Ishikawa (cell line): Measurements from ENCODE around the gene TMEM208.

ENCODE experiments used
- CEBPB ChIP-seq: IDR thresholded peaks from 2 replicates; pipeline ENCODE4 v1.6.1; 2012
- CREB1 ChIP-seq: IDR thresholded peaks from 2 replicates; pipeline ENCODE4 v1.6.1; 2012; ENCODE audit warnings: low read depth
- EGR1 ChIP-seq: IDR thresholded peaks from 2 replicates; pipeline ENCODE4 v1.6.1; 2012
- EP300 ChIP-seq: IDR thresholded peaks from 2 replicates; pipeline ENCODE4 v1.6.1; 2012; ENCODE audit warnings: borderline replicate concordance
- FOXM1 ChIP-seq: IDR thresholded peaks from 2 replicates; pipeline ENCODE4 v1.6.1; 2012; ENCODE audit warnings: low read depth, borderline replicate concordance
- MAX ChIP-seq: IDR thresholded peaks from 2 replicates; pipeline ENCODE4 v1.6.1; 2012
- NFIC ChIP-seq: IDR thresholded peaks from 2 replicates; pipeline ENCODE4 v1.6.1; 2012
- RAD21 ChIP-seq: IDR thresholded peaks from 2 replicates; pipeline ENCODE4 v1.6.1; 2012; ENCODE audit warnings: low read depth
- TAF1 ChIP-seq: IDR thresholded peaks from 2 replicates; pipeline ENCODE4 v1.6.1; 2012; ENCODE audit warnings: low read depth, mild to moderate bottlenecking
- TCF12 ChIP-seq: IDR thresholded peaks from 2 replicates; pipeline ENCODE4 v1.6.1; 2012; ENCODE audit warnings: low read depth
- TEAD4 ChIP-seq: IDR thresholded peaks from 2 replicates; pipeline ENCODE4 v1.6.1; 2012
- YY1 ChIP-seq: IDR thresholded peaks from 2 replicates; pipeline ENCODE4 v1.6.1; 2012; ENCODE audit warnings: low read depth
- ZBTB7A ChIP-seq: IDR thresholded peaks from 2 replicates; pipeline ENCODE4 v1.6.1; 2012; ENCODE audit warnings: low read depth
- TF ChIP-seq, protein P1 (sequence below): IDR thresholded peaks from 2 replicates; pipeline ENCODE4 v1.6.1; 2012
- TF ChIP-seq, protein P2 (sequence below): IDR thresholded peaks from 2 replicates; pipeline ENCODE4 v1.6.1; 2012; ENCODE audit warnings: low read depth, mild to moderate bottlenecking

TMEM208 gene

DNA sequence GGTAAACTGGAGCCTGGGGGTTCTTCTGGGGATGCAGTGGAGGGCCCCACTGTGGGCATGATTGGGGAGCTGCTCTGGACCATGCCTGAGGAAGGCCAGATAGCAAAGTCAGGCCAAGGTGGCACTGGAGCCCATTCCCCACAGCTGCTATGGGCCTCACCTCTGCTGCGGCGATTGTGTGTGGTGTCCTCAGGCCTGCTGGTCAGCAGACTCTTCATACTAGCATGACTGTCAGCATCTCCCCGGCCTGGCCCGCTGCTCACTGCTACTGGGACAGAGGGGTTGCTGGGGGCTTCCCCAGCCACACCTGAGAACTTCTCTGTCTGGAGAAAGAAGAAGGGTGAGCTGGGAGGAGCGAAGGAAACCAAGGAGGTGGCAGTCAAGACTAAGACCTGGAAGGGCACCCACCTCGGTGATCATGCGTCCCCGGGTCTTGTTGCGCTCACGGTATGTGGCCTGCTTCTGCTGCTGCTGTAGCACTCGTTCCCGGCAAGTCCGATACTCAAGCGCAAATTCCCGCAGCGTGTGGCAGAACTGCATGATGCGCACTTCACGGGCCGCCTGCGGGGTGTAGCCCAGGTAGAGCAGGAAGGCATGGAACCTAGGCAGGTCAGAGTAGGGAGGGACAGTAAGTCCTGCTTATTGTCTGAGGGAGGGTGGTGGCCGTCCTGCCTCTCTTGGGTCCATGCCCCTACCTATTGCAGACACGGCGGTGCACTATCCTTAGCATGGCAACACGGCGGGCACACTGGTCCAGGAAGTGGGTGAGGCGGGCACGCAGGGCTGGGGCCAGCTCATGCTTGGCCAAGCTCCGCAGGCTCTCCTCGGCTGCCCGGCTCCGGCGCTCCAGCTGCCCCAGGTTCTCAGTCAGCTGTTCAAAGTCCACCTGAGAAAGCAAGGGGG lies 3.2 kb downstream of the TMEM208 start:
- TF ChIP-seq TAF1 (no peak), TEAD4 (no peak), YY1 (no peak), EGR1 (no peak), FOXM1 (no peak), ZBTB7A (no peak), NFIC (no peak), MAX (no peak), CREB1 (no peak), EP300 (no peak), CEBPB (no peak), TCF12 (no peak), RAD21 (no peak)
- TF ChIP-seq, protein P1, sequence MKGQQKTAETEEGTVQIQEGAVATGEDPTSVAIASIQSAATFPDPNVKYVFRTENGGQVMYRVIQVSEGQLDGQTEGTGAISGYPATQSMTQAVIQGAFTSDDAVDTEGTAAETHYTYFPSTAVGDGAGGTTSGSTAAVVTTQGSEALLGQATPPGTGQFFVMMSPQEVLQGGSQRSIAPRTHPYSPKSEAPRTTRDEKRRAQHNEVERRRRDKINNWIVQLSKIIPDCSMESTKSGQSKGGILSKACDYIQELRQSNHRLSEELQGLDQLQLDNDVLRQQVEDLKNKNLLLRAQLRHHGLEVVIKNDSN: no peak
- TF ChIP-seq, protein P2, sequence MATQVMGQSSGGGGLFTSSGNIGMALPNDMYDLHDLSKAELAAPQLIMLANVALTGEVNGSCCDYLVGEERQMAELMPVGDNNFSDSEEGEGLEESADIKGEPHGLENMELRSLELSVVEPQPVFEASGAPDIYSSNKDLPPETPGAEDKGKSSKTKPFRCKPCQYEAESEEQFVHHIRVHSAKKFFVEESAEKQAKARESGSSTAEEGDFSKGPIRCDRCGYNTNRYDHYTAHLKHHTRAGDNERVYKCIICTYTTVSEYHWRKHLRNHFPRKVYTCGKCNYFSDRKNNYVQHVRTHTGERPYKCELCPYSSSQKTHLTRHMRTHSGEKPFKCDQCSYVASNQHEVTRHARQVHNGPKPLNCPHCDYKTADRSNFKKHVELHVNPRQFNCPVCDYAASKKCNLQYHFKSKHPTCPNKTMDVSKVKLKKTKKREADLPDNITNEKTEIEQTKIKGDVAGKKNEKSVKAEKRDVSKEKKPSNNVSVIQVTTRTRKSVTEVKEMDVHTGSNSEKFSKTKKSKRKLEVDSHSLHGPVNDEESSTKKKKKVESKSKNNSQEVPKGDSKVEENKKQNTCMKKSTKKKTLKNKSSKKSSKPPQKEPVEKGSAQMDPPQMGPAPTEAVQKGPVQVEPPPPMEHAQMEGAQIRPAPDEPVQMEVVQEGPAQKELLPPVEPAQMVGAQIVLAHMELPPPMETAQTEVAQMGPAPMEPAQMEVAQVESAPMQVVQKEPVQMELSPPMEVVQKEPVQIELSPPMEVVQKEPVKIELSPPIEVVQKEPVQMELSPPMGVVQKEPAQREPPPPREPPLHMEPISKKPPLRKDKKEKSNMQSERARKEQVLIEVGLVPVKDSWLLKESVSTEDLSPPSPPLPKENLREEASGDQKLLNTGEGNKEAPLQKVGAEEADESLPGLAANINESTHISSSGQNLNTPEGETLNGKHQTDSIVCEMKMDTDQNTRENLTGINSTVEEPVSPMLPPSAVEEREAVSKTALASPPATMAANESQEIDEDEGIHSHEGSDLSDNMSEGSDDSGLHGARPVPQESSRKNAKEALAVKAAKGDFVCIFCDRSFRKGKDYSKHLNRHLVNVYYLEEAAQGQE: no peak

GRCh38 chr16:67230809-67231660 lies 4.1 kb downstream of the TMEM208 start:
- TF ChIP-seq TEAD4: no peak
- TF ChIP-seq FOXM1: no peak
- TF ChIP-seq EP300: no peak
- TF ChIP-seq ZBTB7A: no peak
- TF ChIP-seq, protein P2: no peak
- TF ChIP-seq TAF1: no peak
- no peak for TF ChIP-seq EGR1
- no peak for TF ChIP-seq TCF12
- TF ChIP-seq NFIC: no peak
- TF ChIP-seq, protein P1: no peak
- TF ChIP-seq RAD21: no peak
- no peak for TF ChIP-seq YY1
- no peak for TF ChIP-seq CREB1
- TF ChIP-seq CEBPB: no peak
- no peak for TF ChIP-seq MAX

DNA sequence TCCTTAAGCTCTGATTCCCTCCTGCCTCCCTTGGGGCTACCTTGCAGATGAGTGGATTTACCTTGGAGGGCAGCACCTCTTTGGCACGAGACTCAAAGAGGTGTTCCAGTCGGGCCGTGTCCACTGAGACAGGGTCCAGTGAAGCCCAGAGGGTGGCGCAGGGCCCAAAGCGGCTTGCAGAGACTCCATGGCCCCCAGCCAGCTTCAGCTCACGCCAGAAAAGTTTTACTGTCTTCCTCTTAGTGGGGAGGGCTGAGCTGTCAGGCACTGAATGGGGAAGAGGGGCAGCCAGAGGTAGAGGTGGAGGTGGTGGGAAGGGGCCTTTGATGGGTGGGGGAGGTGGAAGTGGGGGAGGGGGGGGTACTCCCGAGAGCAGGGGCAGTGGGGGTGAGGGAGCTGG lies 6.7 kb downstream of the TMEM208 start:
- TF ChIP-seq FOXM1 (no peak), EGR1 (no peak), TCF12 (no peak), EP300 (no peak)

GRCh38 chr16:67234180-67234597 lies 7.3 kb downstream of the TMEM208 start:
- TF ChIP-seq, protein P1: no peak
- no peak for TF ChIP-seq EP300
- TF ChIP-seq TAF1: no peak

GRCh38 chr16:67235816-67236562 lies 9.1 kb downstream of the TMEM208 start:
- TF ChIP-seq EGR1 (no peak), TCF12 (no peak), CREB1 (no peak), MAX (no peak), FOXM1 (no peak), TAF1 (no peak), NFIC (no peak), CEBPB (no peak), ZBTB7A (no peak), YY1 (no peak), RAD21 (no peak), TEAD4 (no peak), EP300 (no peak)
- TF ChIP-seq, protein P2: no peak
- TF ChIP-seq, protein P1: no peak
